Activated T-helper 1 cell treated with anti-CD3 and anti-CD28 coated beads, Interleukin-12 subunit alpha, Interleukin-12 subunit beta, Interleukin-2, Interleukin-4 antibody, amounts not matched to agents 30 ng/mL and 10 ng/mL and 1 ng/mL, durations not matched to agents 14 hours and 24 hours and 36 hours (primary cell): ENCODE results near the gene THEM5. TPM values are rescaled to one million over a fixed set of nuclear protein-coding genes. Genes with fewer than 3 reads are reported as not detected.

ENCODE experiments used
- DNase-seq: peaks from one replicate; pipeline ENCODE4 v3.0.0; 2021; ENCODE audit warnings: low spot score
- H3K27ac Mint-ChIP-seq: one replicate; pipeline ENCODE4 v1.8.0; 2021; ENCODE audit warnings: mild to moderate bottlenecking, mixed read lengths
- H3K27me3 Mint-ChIP-seq: one replicate; pipeline ENCODE4 v1.8.0; 2022; ENCODE audit warnings: mild to moderate bottlenecking, moderate library complexity, mixed read lengths; ENCODE audit not compliant: insufficient read depth
- H3K36me3 Mint-ChIP-seq: one replicate; pipeline ENCODE4 v1.8.0; 2021; ENCODE audit warnings: low read depth, mixed read lengths
- H3K4me1 Mint-ChIP-seq: one replicate; pipeline ENCODE4 v1.8.0; 2021; ENCODE audit warnings: low read depth, mixed read lengths
- H3K4me3 Mint-ChIP-seq: one replicate; pipeline ENCODE4 v1.8.0; 2021; ENCODE audit warnings: mild to moderate bottlenecking, moderate library complexity, mixed read lengths
- H3K9me3 Mint-ChIP-seq: one replicate; pipeline ENCODE4 v1.8.0; 2021; ENCODE audit warnings: mixed read lengths
- intact Hi-C: fragments of 100-400 bp; cut with micrococcal nuclease; formaldehyde crosslinking; loops from one replicate; pipeline ENCODE4 v1.15.1; 2024
- total RNA-seq: library from RNA; stranded (reverse); gene quantifications from 2 replicates; pipeline ENCODE4 v1.2.3, GENCODE V29; 2022

THEM5 gene
- total RNA-seq, 1 donor from 2014 or later: not detected

DNA sequence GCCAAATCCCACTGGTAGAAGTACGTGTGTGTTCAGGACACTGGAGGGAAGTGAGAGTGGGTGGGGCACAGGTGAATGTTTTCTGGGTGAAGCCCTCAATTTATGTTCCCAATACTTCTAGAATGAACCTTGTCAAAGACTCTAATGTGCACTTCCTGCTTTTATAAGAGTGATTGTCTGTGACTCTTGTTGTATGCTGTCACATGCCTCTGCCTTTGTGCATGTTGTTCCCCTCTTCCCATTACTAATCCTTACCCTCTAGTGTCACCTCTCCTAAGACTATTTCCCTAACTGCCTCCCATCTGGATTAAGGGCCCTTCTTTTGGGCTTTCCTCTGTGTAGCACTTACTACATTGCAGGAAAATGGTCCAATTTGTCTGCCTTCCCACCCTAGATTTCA lies 45.7 kb downstream of the THEM5 start:
- no peak overlapping the region for H3K27ac Mint-ChIP-seq

DNA sequence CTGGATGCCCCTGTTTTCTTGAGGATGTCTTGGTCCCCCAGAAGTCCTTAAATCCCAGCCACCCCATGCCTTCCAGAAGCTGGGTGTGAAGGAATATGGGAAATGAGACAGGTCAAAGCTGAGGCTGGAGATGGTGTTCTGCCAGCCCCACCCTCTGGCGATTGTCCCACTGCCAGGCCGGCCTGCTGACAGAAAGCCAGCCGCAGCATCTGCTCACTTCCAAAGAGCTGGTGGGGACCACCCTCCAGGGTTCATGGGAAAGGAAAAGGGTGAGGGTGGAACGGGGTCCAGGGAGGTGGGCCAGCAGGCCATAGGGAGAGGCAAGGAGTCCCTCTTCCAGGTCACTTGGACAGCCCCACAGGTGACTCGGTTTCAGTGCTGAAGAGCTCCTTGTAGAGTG lies 46.4 kb downstream of the THEM5 start:
- DNase-seq: no peak
- no peaks in the 10 kb centered on the region for H3K4me1 Mint-ChIP-seq
- intact Hi-C loops: no loop called here
- H3K9me3 Mint-ChIP-seq: no peaks in the 10 kb centered on the region
- peaks cover 2% of the 10 kb centered on the region for H3K36me3 Mint-ChIP-seq
- no peak overlapping the region for H3K4me3 Mint-ChIP-seq
- H3K27me3 Mint-ChIP-seq: peaks cover 8% of the 10 kb centered on the region
- H3K27ac Mint-ChIP-seq: no peak overlapping the region

More for the DNA sequence above, 45.7 kb downstream of the THEM5 start:
- intact Hi-C loops: no loop called here
- DNase-seq: no peak
- H3K4me1 Mint-ChIP-seq: peaks cover 4% of the 10 kb centered on the region
- H3K4me3 Mint-ChIP-seq: no peak overlapping the region
- H3K27me3 Mint-ChIP-seq: peaks cover 8% of the 10 kb centered on the region
- peaks cover 2% of the 10 kb centered on the region for H3K36me3 Mint-ChIP-seq
- H3K9me3 Mint-ChIP-seq: no peaks in the 10 kb centered on the region

- Mint-ChIP-seq H3K4me1 (no peaks in the 10 kb centered on the region), H3K9me3 (no peaks in the 10 kb centered on the region), H3K4me3 (no peak overlapping the region), H3K27me3 (peaks cover 8% of the 10 kb centered on the region), H3K27ac (no peak overlapping the region), H3K36me3 (peaks cover 2% of the 10 kb centered on the region)
- no peak for DNase-seq
- intact Hi-C loops: no loop called here
These were observed 47.3 kb downstream of the THEM5 start for GRCh38 chr1:151806170-151806569.

GRCh38 chr1:151805066-151805820 lies 48.3 kb downstream of the THEM5 start, which contains the start of gene LINGO4:
TSS of gene LINGO4 (minus strand) at chr1:151805419. CDS start at chr1:151802704, 2,715 bp downstream.
- H3K36me3 Mint-ChIP-seq: peaks cover 2% of the 10 kb centered on the region
- no peaks in the 10 kb centered on the region for H3K9me3 Mint-ChIP-seq
- no peak for DNase-seq
- intact Hi-C loops: no loop called here
- peaks cover 11% of the 10 kb centered on the region for H3K27me3 Mint-ChIP-seq
- no peak within 1 kb of the TSS for H3K27ac Mint-ChIP-seq
- H3K4me1 Mint-ChIP-seq: peaks cover 5% of the 10 kb centered on the region
- no peak within 1 kb of the TSS for H3K4me3 Mint-ChIP-seq

DNA sequence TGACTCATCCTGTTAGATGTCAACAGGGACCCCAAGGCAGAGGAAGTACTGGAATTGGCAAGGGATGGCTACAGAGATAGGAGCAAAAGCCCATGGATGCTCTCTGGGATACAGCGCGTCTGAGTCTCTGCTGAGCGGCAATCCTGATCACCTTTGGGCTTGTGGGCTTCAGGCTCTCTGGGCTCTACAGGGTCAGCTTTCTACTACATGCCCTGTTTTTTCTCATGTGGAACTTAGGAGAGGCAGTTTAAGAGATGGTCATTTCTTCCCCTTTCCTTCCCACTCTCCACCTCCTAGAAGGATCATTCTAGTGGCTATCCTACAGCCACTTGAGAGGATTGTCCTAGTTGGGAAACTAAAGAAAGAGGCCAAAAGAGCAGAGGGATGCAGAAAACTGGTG lies 49.6 kb downstream of the THEM5 start:
- Mint-ChIP-seq H3K36me3 (peaks cover 2% of the 10 kb centered on the region), H3K4me3 (no peak overlapping the region)

DNA sequence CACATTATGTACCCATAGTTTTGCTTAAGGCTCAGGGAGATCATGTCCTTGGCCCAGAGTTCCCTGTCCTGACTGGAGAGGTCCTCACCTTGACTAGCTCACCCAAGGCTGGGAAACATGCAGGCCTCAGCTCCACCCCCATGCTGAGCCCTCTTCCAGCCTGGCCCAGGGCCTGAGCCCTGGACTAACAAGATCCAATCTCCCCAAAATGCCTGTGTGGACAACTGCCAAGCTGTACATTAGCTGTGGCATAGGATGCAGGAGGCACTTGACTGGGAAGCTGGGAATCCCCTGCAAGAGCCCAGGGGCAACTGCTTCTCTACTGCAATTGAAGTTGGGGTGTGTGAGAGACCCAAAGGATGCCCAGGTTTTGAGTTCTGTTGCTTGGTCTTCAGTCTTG lies 50.3 kb downstream of the THEM5 start:
- H3K27ac Mint-ChIP-seq: no peak overlapping the region

More for the DNA sequence above, 49.6 kb downstream of the THEM5 start:
- DNase-seq: no peak
- Mint-ChIP-seq H3K27ac (no peak overlapping the region), H3K4me1 (peaks cover 9% of the 10 kb centered on the region), H3K9me3 (no peaks in the 10 kb centered on the region), H3K27me3 (peaks cover 14% of the 10 kb centered on the region)
- intact Hi-C loops: no loop called here

DNA sequence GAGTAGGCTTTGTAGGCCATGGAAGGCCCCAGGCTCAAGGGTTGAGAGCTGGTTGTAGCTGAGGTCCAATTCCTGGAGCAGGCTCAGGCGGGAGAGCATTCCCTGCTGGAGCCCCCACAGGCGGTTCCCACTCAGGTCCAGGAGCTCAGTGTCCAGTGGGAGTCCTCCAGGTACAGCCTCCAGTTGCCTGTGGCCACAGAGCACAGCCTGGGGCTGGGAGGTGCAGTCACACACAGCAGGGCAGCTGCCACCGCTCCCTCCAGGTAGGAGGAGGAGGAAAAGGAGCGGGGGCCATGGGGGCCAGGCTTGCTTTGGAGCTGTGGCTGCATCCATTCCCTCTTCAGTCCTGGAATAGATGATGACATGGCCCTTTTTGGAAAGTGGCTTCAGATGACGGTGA lies 51.1 kb downstream of the THEM5 start:
- intact Hi-C loops: no loop called here
- no peaks in the 10 kb centered on the region for H3K9me3 Mint-ChIP-seq
- DNase-seq: no peak
- H3K4me3 Mint-ChIP-seq: no peak overlapping the region
- H3K4me1 Mint-ChIP-seq: peaks cover 9% of the 10 kb centered on the region
- no peak overlapping the region for H3K27ac Mint-ChIP-seq
- H3K27me3 Mint-ChIP-seq: peaks cover 18% of the 10 kb centered on the region
- no peaks in the 10 kb centered on the region for H3K36me3 Mint-ChIP-seq

More for the DNA sequence above, 50.3 kb downstream of the THEM5 start:
- DNase-seq: no peak
- no peak overlapping the region for H3K4me3 Mint-ChIP-seq
- H3K4me1 Mint-ChIP-seq: peaks cover 9% of the 10 kb centered on the region
- no peaks in the 10 kb centered on the region for H3K36me3 Mint-ChIP-seq
- no peaks in the 10 kb centered on the region for H3K9me3 Mint-ChIP-seq
- H3K27me3 Mint-ChIP-seq: peaks cover 18% of the 10 kb centered on the region
- intact Hi-C loops: no loop called here

- no peak for DNase-seq
- H3K27ac Mint-ChIP-seq: no peak overlapping the region
- H3K36me3 Mint-ChIP-seq: no peaks in the 10 kb centered on the region
- peaks cover 9% of the 10 kb centered on the region for H3K4me1 Mint-ChIP-seq
- peaks cover 18% of the 10 kb centered on the region for H3K27me3 Mint-ChIP-seq
- intact Hi-C loops: no loop called here
- H3K9me3 Mint-ChIP-seq: no peaks in the 10 kb centered on the region
- no peak overlapping the region for H3K4me3 Mint-ChIP-seq
These were observed 51.7 kb downstream of the THEM5 start for GRCh38 chr1:151801846-151802245.

DNA sequence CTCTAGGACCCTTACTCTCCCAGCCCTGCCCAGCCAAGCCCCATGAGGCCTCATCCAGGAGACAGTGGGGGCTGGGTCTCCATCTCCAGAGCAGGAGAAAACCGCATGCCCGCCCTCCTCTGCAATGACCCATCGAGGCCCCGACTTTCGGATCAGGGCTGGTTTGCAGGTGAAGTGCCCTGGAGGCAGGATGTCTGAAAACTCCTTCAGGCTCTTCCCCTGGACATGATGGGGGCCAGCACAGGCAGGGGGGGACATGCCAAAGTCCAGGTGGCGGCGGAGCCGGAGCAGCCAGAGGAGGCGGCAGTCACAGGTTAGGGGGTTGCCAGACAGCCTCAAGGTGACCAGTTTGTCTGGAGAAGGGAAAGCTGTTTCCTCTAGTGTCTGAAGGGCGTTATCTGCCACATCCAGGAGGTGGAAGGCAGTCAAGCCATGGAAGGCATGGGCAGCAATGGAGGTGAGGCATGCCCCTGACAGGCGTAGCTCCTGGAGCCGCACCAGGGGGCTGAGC lies 52.1 kb downstream of the THEM5 start:
- no peaks in the 10 kb centered on the region for H3K36me3 Mint-ChIP-seq
- intact Hi-C loops: no loop called here
- no peak overlapping the region for H3K27ac Mint-ChIP-seq
- peaks cover 18% of the 10 kb centered on the region for H3K27me3 Mint-ChIP-seq
- peaks cover 9% of the 10 kb centered on the region for H3K4me1 Mint-ChIP-seq
- no peak overlapping the region for H3K4me3 Mint-ChIP-seq
- no peaks in the 10 kb centered on the region for H3K9me3 Mint-ChIP-seq
- no peak for DNase-seq

DNA sequence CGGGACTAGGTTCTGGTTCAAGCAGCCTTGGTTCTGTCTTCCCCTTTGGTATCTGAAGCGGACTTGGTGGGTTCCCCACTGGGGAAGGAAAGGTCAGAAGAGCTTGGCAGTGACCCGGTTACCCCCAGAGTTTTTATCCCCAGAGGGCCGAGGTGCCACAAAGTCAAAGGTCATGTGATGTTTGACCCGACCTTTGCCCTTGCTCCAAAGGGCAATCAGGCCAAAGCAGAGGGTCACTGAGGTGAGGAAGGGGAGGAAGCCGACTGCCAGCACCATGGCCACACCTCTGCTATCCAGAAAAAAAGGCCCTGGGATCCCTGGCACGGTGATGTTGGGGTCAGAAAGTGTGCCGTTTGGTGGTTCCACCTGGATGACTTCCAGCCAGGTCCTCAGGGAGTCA lies 52.7 kb downstream of the THEM5 start:
- Mint-ChIP-seq H3K36me3 (no peaks in the 10 kb centered on the region), H3K27ac (no peak overlapping the region), H3K4me1 (peaks cover 9% of the 10 kb centered on the region), H3K27me3 (peaks cover 18% of the 10 kb centered on the region), H3K4me3 (no peak overlapping the region), H3K9me3 (no peaks in the 10 kb centered on the region)
- intact Hi-C loops: no loop called here
- DNase-seq: no peak

- peaks cover 12% of the 10 kb centered on the region for H3K27me3 Mint-ChIP-seq
- H3K4me3 Mint-ChIP-seq: no peak overlapping the region
- H3K36me3 Mint-ChIP-seq: no peaks in the 10 kb centered on the region
- H3K4me1 Mint-ChIP-seq: peaks cover 9% of the 10 kb centered on the region
- intact Hi-C loops: no loop called here
- no peaks in the 10 kb centered on the region for H3K9me3 Mint-ChIP-seq
- no peak overlapping the region for H3K27ac Mint-ChIP-seq
- DNase-seq: no peak
These were observed 54.1 kb downstream of the THEM5 start for GRCh38 chr1:151799179-151800022.

- H3K27me3 Mint-ChIP-seq: peaks cover 12% of the 10 kb centered on the region
- H3K36me3 Mint-ChIP-seq: no peaks in the 10 kb centered on the region
- intact Hi-C loops: no loop called here
- H3K9me3 Mint-ChIP-seq: no peaks in the 10 kb centered on the region
- peaks cover 9% of the 10 kb centered on the region for H3K4me1 Mint-ChIP-seq
- H3K4me3 Mint-ChIP-seq: no peak overlapping the region
- H3K27ac Mint-ChIP-seq: no peak overlapping the region
- DNase-seq: no peak
These were observed 54.9 kb downstream of the THEM5 start for GRCh38 chr1:151798571-151798970.
